Uterus (tissue), 2 donors: Measurements from ENCODE around the gene MASP1.

Source experiments
- POLR2A ChIP-seq, 2 donors: fragments of 450-650 bp; IDR thresholded peaks; one replicate each; pipeline ENCODE4 v1.6.1; 2016; ENCODE audit warnings: antibody characterized with exemption in 2 of 2, mild to moderate bottlenecking in 1 of 2, moderate library complexity in 1 of 2
- TF ChIP-seq, protein P1 (sequence below), 4 experiments: fragments of 200-600 bp in 2 of 4; fragments of 450-650 bp in 2 of 4; sonication (generic) in 2 of 4; IDR thresholded peaks; one replicate each; pipeline ENCODE4 v1.5.1; 2016 to 2019; ENCODE audit warnings: antibody characterized with exemption in 4 of 4, mild to moderate bottlenecking in 2 of 4, moderate library complexity in 1 of 4

- TF ChIP-seq, protein P1, sequence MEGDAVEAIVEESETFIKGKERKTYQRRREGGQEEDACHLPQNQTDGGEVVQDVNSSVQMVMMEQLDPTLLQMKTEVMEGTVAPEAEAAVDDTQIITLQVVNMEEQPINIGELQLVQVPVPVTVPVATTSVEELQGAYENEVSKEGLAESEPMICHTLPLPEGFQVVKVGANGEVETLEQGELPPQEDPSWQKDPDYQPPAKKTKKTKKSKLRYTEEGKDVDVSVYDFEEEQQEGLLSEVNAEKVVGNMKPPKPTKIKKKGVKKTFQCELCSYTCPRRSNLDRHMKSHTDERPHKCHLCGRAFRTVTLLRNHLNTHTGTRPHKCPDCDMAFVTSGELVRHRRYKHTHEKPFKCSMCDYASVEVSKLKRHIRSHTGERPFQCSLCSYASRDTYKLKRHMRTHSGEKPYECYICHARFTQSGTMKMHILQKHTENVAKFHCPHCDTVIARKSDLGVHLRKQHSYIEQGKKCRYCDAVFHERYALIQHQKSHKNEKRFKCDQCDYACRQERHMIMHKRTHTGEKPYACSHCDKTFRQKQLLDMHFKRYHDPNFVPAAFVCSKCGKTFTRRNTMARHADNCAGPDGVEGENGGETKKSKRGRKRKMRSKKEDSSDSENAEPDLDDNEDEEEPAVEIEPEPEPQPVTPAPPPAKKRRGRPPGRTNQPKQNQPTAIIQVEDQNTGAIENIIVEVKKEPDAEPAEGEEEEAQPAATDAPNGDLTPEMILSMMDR (IDR thresholded peaks at IDR 0.05): no peak
- no peak for TF ChIP-seq POLR2A (IDR thresholded peaks at IDR 0.05)
Measured at GRCh38 chr3:187185759-187186158, 105.8 kb downstream of the MASP1 start.
